ENCODE data around the gene AIDA.
"Not testable (repeated sequence)": the region's sequence is repeated elsewhere in the genome, so short reads cannot be mapped to it uniquely, and the experiment has no call there.

AIDA gene

GRCh38 chr1:222712253-222713090, at the start of gene AIDA, which contains the start of gene BROX:
Gene AIDA (minus strand): TSS chr1:222712491. CDS start chr1:222712317, 174 bp downstream.
Gene BROX (plus strand): TSS chr1:222712564. CDS start chr1:222715700, 3,136 bp downstream.
- peak; percentile 88 for DNase-seq (ENCODE audit: low read depth)

- DNase-seq (ENCODE audit: low read depth): no peak
These were observed 48.8 kb upstream of the AIDA start for GRCh38 chr1:222761083-222761482.

DNA sequence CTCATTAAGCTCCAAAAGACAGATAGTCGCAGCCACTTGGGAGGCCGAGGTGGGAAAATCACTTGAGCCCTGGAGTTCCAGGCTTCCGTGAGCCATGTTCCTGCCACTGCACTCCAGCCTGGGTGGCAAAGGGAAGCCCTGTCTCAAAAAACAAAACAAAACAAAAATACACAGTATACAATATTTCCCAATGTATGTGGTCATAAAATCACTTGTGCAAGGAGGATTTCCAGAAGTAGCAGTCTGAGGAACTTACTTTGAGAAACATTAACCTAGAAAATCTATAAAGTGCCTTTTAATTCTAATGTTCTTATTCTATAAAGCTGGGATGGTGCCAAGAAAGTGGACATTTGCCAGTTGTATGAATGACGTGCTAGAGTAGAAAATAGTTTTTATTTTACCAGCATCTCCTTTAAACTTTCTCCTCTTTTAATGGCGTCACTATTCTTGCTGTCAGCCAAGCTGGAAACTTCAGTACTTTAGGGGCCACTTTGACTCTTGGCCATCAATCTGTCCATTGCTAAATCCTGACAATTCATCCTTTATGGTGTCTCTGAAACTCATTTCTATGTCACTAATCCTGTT, 47.3 kb upstream of the AIDA start:
- no peak for DNase-seq (ENCODE audit: low read depth)

DNA sequence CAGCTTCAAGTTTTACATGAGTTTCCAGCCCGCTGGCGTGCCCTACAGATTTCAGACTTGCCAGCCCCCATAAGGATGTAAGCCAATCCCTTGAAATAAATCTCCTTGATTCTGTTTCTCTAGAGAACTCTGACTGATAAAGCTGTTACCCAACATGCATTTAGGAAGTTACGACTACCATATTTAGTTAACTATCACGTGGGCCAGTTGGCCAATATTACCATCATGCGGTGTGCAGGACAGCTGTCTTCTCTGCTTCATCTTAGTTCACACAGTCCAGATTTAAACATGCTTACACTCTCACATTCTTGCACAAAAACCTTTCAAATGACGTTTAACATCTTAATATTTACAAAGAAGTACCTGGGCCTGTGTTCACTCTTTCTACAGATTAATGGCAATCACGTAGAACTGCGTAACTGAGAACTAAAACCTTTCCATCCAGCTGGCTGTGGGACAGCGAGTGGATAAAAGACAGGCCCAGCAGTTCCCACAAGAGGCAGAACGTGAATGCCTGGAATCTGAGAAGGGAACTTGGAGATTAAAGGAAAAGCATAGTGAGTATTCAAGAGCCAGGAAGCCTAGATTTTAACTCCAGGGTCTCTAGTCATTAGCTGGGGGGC, 45.5 kb upstream of the AIDA start:
- no peak for DNase-seq (ENCODE audit: low read depth)

GRCh38 chr1:222754366-222755139, 42.3 kb upstream of the AIDA start:
- peak; percentile 98 for DNase-seq (ENCODE audit: low read depth)

- DNase-seq (ENCODE audit: low read depth): no peak
These were observed 39.0 kb upstream of the AIDA start for GRCh38 chr1:222751255-222751654.

DNA sequence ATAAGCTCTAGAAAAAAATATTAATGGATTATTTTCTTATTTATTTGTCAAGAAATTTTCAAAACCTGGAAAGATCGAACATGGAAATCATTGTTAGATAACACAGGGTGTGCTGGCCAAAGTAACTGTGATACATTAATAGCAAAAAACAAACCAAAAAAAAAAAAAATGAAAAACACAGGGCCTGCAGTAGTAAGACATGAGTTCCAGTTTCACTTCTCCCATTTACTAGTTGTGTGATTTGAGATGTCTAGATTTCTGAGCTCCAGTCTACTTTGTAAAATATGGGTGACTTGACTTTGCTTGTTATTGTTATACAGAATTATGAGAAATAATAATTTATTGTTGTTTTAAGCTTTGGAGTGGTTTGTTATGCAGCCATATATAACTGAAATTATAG, 38.4 kb upstream of the AIDA start:
- no peak for DNase-seq (ENCODE audit: low read depth)

GRCh38 chr1:222749927-222750326, 37.6 kb upstream of the AIDA start:
- peak; percentile 34 for DNase-seq (ENCODE audit: low read depth)

GRCh38 chr1:222741630-222742457, 29.6 kb upstream of the AIDA start:
- DNase-seq (ENCODE audit: low read depth): not testable (repeated sequence)

DNA sequence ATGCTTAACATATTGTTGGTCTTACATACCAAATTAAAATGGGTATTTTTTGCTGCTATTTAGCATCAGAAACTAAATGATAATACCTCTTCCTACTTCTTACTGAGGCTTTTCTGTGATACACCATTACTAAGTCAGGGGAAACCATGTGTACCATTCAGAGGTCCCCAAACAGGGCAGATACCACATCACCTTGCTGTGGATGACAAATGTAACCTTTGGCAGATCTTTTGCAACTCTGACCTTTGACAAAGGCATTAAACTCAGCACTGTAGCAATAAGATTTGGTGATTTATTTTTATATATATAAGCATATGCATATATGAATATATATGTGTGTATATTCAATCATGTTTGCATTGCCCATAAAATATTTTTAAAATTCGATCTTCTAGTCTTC, 27.6 kb upstream of the AIDA start:
- DNase-seq (ENCODE audit: low read depth): no peak

DNA sequence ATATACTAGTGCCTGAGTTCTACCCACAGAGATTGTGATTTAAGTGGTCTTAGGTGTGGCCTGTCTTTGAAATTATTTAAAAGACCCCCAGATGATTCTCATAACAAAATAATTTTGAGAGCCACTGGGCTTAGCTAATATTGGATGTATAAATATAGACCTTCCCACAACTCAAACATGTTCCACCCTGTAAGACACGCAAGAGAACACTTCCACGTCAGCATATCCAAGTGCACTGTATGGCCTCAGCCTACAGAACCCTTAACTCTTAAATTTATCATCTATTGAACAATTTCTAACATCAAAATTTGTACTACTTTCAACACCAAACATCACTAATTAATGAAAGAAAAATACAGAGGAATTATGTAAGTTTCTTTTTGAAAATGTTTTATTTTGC, 27.2 kb upstream of the AIDA start:
- no peak for DNase-seq (ENCODE audit: low read depth)

GRCh38 chr1:222736972-222737371, 24.7 kb upstream of the AIDA start, which contains the start of gene FAM177B:
Gene FAM177B (plus strand): TSS chr1:222737202. CDS start chr1:222746546, 9,344 bp downstream.
- DNase-seq (ENCODE audit: low read depth): no peak

- DNase-seq (ENCODE audit: low read depth): no peak
These were observed 24.2 kb upstream of the AIDA start for GRCh38 chr1:222736470-222736869.

DNA sequence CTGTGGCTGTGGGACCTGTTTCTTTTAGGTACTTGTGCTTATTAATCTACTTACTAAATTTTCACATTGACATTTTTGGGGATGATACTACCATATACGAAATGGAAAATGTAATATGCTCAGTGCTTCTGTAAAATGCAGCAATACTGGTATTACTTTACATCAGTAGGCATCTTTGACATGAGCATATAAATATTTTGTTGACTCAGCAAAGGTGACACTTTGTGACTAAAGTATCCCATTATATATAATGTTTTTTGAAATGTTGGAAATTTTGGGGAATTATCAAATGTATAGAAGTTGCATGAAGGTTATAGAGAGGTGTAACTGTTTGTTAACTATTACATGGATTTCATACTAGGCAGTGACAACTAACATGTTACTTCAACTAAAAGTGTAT, 22.4 kb upstream of the AIDA start:
- no peak for DNase-seq (ENCODE audit: low read depth)

- no peak for DNase-seq (ENCODE audit: low read depth)
These were observed 20.2 kb upstream of the AIDA start for GRCh38 chr1:222732216-222733159.

DNA sequence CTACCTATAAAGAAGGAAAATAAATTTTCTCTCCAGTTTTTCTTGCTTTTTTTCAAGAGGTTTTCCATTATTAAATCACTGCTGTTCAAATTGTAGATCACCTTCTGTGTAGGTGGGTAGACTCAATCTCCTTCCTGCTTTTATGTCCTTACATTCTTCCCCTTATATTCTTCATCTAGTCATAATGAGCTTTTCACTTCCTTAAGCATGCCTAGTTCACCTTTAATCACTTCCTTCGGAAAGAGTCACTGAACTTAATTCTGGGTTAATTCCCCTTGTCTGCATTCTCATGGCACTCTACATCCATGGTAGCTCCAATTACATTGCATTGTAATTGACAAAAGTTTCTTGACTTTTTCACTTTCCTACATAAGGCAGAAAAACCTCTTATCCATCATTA, 18.6 kb upstream of the AIDA start:
- DNase-seq (ENCODE audit: low read depth): no peak

GRCh38 chr1:222728746-222729145, 16.5 kb upstream of the AIDA start:
- no peak for DNase-seq (ENCODE audit: low read depth)

DNA sequence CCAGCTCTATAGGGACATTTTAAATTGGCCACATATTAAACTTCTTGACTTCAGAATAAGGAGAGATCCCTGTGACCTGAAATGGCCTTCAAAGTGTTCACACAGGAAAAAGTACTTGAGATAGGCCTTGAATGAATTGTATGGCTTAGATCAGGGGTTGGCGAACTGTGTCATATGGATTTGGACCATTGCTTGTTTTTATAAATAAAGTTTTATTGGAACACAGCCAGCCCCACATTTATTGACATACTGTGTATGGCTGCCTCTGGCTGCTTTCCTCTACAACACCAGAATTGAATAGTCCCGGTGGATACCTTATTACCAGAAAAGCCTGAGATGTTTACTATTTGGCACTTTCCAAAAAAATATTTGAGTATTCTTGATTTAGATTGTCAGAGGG, 4.1 kb upstream of the AIDA start:
- DNase-seq (ENCODE audit: low read depth): no peak

- DNase-seq (ENCODE audit: low read depth): peak; percentile 94
These were observed 1.0 kb upstream of the AIDA start for GRCh38 chr1:222713091-222713961.

Data from EH (cell line).